GM18517 (cell line): ENCODE data around the gene MRPL49.
A peak's percentile ranks its signal among the peaks of the same experiment; 100 is the strongest.
"Not testable (repeated sequence)": the region's sequence is repeated elsewhere in the genome, so short reads cannot be mapped to it uniquely, and the experiment has no call there.

Source experiments
- ATAC-seq: cut with Tn5 transposase; IDR thresholded peaks from one replicate; pipeline ENCODE4 v1.9.1; 2021; ENCODE audit warnings: mild to moderate bottlenecking, moderate library complexity; ENCODE audit not compliant: unreplicated experiment

The MRPL49 gene

DNA sequence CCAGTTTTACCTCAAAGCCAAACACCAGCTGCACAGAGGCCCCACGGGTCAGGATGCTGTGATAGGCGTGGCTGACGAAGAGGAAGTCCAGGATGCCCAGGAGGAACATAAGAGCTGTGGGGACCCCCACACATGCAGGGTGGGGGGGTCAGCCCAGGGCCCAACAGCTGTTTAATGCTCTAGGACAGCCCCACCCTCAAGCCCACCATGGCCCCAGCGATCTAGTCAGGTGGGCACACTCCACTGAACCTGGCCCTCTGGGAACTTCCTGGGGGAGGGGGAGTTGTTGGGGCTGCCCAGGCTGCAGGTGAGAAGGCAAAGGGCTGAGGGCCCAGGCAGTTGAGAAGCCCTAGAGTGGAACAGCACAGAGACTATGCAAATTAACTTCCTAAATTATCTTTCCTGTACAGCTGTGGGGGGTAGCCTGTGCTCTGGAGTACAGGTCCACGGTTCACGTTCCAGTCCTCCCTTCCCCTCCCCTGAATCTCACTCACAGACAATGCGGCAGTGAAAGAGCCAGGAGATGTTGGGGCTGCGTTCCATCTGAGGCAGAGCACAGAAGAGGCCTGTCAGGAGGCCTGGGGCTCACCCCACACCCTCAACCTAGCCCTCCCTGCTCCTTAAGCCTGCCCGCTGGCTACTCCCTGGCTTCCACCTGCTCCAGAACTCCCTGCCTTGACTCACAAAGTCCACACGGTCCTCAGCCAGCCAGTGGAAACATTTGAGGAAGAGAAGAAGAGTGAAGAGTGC is 10.3 kb downstream of the MRPL49 start:
- ATAC-seq: no peak

GRCh38 chr11:65132988-65133700 is 11.0 kb downstream of the MRPL49 start:
- ATAC-seq: no peak

GRCh38 chr11:65133724-65134123 is 11.6 kb downstream of the MRPL49 start:
- no peak for ATAC-seq

- ATAC-seq: peak; percentile 49
These were observed 12.3 kb downstream of the MRPL49 start, which contains the start of gene SYVN1 for GRCh38 chr11:65134240-65134951. Gene SYVN1, minus strand, starts transcription at chr11:65134519. Its CDS starts 918 bp downstream, at chr11:65133601.

GRCh38 chr11:65134952-65135632 is 13.0 kb downstream of the MRPL49 start:
- ATAC-seq: peak; percentile 66

DNA sequence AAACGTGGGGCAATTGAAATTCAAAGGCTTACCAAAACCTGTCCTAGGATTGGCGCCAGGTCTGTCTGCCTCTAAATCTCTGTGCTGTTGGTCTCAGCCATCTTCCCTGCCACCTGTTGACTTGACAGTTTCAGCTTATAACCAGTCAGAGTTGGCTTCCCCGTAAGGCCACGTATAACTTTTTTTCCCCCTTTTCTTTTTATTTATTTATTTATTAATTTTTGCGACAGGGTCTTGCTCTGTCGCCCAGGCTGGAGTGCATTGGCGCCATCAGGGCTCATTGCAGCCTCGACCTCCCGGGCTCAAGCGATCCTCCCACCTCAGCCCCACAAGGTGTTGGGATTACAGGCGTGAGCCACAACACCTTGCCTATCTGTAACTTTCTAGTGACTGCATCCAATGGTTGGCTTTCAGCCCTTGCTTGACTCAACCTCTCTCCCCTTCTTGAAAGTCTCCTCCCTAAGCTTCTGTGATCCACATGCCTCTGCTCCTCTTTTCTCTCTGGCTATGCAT is 13.6 kb downstream of the MRPL49 start:
- ATAC-seq: no peak

DNA sequence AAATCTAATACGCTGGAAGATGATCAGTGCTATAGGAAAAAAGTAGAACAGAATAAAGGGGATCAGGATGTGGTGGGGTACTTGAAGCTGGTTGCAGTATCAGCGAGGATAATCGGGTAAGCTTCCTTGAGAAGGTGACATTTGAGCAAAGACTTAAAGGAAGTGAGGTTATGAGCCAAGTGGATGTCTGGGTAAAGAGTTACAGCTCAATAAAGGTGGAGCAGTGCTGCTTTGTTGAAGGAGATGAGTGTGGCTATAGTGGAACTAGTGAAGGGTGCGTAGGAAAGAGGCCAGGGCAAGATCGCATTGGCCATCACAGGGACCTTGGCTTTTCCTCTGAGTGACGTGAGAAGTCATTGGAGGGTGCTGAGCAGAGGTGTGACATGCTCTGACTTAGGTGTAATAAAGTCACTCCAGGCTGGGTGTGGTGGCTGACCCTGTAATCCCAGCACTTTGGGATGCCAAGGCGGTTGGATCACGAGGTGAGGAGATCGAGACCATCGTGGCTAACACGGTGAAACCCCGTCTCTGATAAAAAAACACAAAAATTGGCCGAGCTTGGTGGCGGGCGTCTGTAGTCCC is 14.5 kb downstream of the MRPL49 start:
- no peak for ATAC-seq

DNA sequence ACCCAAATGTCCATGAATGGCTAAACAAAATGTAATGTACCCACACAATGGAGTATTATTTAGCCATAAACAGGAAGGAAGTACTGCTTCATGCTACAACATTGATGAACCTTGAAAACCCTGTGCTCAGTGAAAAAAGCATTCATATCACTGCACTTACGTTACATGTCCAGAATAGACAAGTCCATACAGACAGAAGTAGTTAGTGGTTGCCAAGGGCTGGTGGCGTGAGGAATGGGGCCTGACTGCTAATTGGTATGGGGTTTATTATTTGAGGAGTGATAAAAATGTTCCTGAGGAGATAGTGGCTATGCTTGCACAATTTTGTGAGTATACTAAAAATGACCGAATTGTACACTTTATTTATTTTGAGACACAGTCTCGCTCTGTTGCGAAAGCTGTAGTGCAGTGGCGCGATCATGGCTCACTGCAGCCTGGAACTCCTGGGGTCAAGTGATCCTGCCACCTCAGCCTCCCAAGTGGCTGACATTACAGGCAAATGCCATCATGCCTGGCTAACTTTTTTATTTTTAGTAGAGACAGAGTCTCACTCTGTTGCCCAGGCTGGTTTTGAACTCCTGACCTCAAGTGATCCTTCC is 19.9 kb downstream of the MRPL49 start:
- no peak for ATAC-seq

DNA sequence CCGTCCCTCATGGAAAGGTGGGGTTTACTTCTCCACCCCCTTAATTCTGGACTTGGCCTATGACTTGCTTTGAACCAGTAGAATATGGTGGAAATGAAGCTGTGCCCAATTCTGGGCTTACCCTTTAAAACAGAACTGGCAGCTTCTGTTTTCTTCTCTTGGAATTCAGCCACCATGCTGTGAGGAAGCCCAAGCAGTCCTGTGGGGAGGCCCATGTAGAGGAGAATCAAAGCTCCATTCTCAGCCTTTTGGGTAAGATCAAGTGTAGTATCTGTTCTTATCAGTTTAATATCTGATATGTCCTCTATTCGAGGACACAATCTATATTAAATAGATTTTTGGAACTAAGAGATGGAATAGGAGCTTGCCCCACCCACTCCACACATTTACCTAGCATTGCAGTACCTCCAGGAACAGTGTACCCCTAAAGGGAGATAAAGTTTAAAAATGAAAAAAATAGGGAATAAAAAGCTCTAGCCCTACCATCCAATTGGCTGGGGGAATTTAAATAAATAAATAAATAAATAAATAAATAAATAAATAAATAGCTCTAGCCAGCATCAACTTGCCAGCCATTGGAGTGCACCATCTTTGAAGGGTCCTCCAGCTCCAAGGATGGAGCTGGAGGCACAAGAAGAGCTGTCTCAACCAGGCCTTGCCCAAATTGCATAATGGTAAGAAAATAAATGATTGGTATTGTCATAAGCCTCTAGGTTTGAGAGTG is 25.4 kb downstream of the MRPL49 start:
- no peak for ATAC-seq

GRCh38 chr11:65148657-65149056 is 26.5 kb downstream of the MRPL49 start:
- no peak for ATAC-seq

GRCh38 chr11:65150131-65150508 is 28.0 kb downstream of the MRPL49 start:
- ATAC-seq: not testable (repeated sequence)

- ATAC-seq: no peak
These were observed 28.6 kb downstream of the MRPL49 start for GRCh38 chr11:65150509-65151299.

DNA sequence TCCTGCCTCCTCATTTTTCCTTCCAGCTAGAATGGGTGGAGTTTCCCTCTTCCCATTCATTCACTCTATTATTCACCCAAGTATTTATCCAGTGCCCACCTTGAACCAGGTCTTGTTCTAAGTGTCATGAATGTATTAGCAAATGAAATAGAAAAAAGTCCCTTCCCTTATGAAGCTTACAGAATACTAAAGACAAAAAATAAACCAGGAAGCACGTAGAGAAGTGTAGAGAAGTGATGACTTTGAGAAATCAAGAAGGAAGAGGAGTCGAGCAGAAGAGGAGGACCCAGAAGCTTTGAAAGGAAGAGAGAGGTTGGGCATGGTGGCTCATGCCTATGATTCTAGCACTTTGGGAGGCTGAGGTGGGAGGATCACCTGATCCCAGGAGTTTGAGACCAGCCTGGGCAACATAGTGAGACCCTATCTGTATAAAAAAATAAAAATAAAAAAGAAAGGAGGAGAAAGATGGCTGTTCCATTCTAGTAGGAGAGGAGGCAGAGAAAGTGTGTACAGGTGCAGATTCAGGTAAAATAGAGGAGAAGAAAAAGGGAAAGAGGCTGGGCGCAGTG is 29.3 kb downstream of the MRPL49 start:
- no peak for ATAC-seq

GRCh38 chr11:65152122-65152521 is 30.0 kb downstream of the MRPL49 start:
- no peak for ATAC-seq

DNA sequence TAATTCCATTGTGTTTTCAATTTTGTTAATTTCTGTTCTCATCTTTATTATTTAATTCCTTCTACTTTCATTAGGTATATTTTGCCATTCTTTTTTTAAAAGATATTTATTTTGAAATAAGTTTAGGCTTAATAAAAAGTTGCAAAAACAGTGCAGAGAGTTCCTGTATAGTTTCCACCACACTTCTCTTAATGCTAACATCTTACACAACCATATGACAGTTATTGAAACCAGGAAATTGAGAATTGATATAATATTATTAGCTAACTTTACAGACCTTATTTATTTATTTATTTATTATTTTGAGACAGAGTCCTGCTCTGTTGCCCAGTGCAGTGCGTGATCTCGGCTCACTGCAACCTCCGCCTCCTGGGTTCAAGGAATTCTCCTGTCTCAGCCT is 34.1 kb downstream of the MRPL49 start:
- no peak for ATAC-seq

DNA sequence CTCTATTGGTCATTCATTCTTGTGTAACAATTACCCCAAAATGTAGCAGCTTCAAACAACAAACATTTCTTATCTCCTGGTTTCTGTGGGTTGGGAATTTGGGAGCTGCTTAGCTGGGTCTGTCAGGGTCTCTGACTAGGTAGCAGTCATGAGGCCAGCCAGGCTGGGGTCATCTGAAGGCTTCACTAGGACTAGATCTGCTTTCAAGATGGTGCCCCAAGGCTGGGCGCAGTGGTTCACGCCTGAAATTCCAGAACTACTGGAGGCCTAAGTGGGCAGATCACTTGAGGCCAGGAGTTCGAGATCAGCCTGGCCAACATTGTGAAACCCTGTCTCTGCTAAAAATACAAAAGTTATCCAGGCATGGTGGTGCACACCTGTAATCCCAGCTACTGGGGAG is 34.8 kb downstream of the MRPL49 start:
- ATAC-seq: no peak

GRCh38 chr11:65157336-65157735 is 35.2 kb downstream of the MRPL49 start:
- no peak for ATAC-seq

DNA sequence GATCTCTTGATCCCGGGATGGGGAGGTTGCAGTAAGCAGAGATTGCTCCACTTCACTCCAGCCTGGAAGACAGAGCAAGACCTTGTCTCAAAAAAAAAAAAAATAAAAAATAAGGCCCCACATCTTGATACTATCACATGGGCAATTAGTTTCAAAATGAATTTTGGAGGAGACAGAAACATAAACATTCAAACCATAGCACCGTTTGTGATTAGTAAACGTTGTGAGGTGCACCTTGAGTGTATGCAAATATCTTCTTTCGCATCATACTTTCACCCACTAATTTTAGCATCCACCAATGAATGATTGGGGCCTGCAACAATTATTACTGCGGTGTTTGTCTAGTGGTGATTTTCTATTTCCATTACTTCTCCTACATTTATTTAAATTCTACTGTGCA is 36.9 kb downstream of the MRPL49 start:
- ATAC-seq: peak; percentile 77
